Kasumi-1 (cell line): ENCODE data around the gene CHI3L2.

ENCODE experiments used
- DNase-seq, 2 experiments: peaks; one replicate each; lab custom pipeline; 2025; lab: John Stamatoyannopoulos, UW

The CHI3L2 gene

DNA sequence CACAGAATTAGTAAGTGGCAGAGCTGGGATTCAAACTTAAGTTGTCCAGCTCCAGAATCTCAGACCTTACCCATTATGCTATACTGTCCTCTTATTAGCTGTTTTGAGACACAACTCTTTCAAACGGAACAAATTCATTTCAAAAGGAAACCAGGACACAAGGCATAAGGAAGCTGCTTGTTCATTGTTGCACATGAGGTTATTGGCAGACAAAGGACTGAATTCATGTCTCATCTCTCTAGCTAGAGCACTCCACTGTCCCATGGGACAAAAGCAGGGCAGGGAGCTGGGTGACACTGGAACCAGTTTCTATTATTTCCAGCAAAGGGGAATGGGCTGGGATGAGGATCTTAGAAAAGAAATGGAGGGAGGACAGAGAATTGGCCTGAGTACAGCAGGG lies 26.4 kb downstream of the CHI3L2 start:
- DNase-seq: no peak

GRCh38 chr1:111256988-111257658 lies 29.6 kb downstream of the CHI3L2 start:
- no peak for DNase-seq

GRCh38 chr1:111267801-111268508 lies 40.4 kb downstream of the CHI3L2 start:
- DNase-seq: no peak

- DNase-seq: no peak
These were observed 42.4 kb downstream of the CHI3L2 start for GRCh38 chr1:111269825-111270406.

GRCh38 chr1:111270771-111271463 lies 43.4 kb downstream of the CHI3L2 start:
- DNase-seq: no peak

GRCh38 chr1:111271464-111271801 lies 43.9 kb downstream of the CHI3L2 start:
- DNase-seq: no peak

DNA sequence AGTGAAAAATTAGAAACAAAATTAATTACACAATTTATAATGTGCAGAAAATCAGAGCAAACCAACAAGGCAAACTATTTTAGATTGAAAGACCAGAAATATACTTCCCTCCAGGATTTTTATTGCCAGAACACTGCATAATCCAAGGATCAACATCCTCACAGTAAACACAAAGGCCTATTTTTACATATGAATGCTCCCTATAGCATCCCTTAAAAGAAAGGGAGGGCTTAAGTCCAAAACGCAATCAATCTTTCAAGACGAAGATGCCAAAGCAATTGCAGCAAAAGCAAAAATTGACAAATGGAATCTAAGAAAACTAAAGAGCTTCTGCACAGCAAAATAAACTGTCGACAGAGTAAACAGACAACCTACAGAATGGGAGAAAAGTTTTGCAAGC lies 44.6 kb downstream of the CHI3L2 start:
- no peak for DNase-seq

DNA sequence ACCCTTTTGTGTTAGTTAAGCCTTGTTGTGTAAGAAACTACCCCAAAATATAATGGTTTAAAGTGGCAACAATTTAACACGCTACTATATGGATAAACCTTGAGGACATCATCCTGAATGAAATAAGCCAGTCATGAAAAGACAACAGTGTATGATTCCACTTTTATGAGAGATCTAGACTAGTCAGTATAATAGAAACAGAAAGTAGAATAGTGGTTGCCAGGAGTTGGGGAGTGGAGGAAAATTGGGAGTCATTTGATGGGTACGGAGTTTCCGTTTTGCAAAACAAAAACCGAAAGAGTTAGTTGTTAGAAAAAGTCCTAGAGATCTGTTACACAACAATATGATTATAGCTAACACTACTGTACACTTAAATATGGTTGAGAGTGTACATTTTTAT lies 47.1 kb downstream of the CHI3L2 start:
- no peak for DNase-seq

GRCh38 chr1:111275079-111275478 lies 47.6 kb downstream of the CHI3L2 start:
- no peak for DNase-seq

GRCh38 chr1:111275780-111276433 lies 48.4 kb downstream of the CHI3L2 start:
- DNase-seq: no peak

- DNase-seq: no peak
These were observed 51.6 kb downstream of the CHI3L2 start for GRCh38 chr1:111279144-111279543.

DNA sequence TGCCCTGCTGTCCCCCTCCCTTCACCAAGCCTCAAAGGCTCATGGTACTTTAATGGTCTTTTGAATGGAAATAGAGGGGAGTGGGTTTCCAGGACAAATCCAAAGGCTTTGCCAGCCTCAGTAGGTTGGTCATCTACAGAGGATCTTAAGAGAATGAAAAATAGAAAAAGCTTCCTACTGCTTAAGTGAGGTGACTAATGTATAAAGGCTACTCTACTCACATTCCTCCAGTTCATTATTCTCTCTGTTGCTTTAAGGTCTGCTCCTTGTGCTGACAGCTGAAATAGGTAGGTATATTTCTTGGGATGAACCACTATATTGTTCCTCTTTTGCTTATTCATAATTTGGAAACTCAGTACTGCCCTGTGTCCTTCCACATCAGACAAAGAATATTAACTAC lies 52.8 kb downstream of the CHI3L2 start:
- DNase-seq: no peak

GRCh38 chr1:111281411-111281810 lies 53.9 kb downstream of the CHI3L2 start:
- DNase-seq: no peak

GRCh38 chr1:111283838-111284237 lies 56.3 kb downstream of the CHI3L2 start:
- DNase-seq: no peak

DNA sequence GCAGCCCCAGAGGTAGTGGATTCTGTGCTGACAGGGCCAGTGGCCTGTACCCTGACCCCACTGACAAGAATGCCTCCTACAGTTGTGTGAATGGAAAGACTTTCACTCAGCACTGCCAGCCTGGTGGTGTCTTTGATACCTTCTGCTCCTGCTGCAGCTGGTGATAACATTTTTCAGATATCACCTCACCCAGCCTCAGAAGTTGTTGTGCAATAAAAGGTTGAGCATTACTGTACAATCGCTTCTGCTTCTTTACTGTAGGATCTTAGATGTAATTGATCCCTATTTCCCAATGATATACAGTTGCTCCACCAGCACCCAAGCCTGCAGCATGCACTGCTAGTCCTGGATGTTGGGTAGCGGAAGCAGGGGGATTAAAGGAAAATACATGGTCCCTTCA lies 58.4 kb downstream of the CHI3L2 start:
- no peak for DNase-seq

- no peak for DNase-seq
These were observed 59.4 kb downstream of the CHI3L2 start for GRCh38 chr1:111286912-111287311.

DNA sequence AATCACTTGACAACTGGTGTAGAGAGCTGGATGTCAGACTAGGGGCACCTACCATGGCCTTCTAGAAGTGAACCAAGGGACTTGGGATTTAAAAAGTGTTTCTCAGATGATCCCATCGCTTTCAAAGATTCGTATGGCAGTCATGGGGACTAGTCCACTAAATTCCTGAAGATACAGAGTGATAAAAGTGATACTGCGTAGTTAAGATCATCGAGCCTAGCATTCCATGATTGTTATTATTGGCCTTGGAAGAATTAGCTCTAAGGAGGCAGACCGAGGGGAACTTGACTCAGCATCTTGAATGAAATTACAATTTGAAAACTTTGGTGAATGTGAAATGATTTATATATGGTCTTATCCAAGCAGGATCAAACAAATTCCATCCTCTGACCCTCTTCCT lies 61.9 kb downstream of the CHI3L2 start:
- DNase-seq: no peak

- DNase-seq: no peak
These were observed 62.6 kb downstream of the CHI3L2 start for GRCh38 chr1:111290104-111290503.

DNA sequence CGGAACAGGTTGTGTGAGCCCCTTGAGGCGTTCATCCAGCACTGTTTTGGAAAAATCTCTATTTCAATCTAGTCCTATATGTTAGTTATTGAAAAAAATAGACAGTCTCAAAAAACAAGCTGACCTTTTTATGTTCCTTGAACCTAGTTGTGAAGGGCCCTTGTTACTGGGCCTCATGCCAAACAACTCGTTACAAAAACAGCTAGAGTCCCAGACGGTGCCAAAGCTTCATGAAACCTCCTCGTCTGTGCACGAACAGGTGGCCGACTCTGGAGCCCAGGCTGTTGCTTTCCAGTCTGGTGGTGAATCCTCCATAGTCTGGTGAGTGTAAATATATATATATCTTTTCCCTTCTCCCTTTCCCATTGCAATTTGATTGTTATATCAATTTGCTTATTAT lies 63.1 kb downstream of the CHI3L2 start, which contains the start of gene CHIA:
TSS of gene CHIA (plus strand) at position 222 of the 400 bp plus-strand sequence. CDS start 19,617 bp downstream, outside the sequence.
- no peak for DNase-seq
